Ectodermal cell (in vitro differentiated cells): ENCODE measurements around the gene OBP2B.
"Not testable (repeated sequence)": the region's sequence is repeated elsewhere in the genome, so short reads cannot be mapped to it uniquely, and the experiment has no call there.

Experiments used
- H3K27ac ChIP-seq: 2 replicates; pipeline ENCODE4 v1.7.0; 2013; ENCODE audit warnings: mild to moderate bottlenecking, low read depth, low read length; ENCODE audit not compliant: insufficient read depth, poor library complexity, severe bottlenecking
- H3K27me3 ChIP-seq: 2 replicates; pipeline ENCODE4 v1.7.0; 2013; ENCODE audit warnings: mild to moderate bottlenecking, low read length; ENCODE audit not compliant: insufficient read depth, control insufficient read depth, poor library complexity, severe bottlenecking
- H3K36me3 ChIP-seq: one replicate; pipeline ENCODE4 v1.7.0; 2013; ENCODE audit warnings: low read length; ENCODE audit not compliant: control insufficient read depth, insufficient read depth
- H3K4me1 ChIP-seq: one replicate; pipeline ENCODE4 v1.7.0; 2013; ENCODE audit warnings: low read length; ENCODE audit not compliant: control insufficient read depth, insufficient read depth
- H3K4me3 ChIP-seq: 2 replicates; pipeline ENCODE4 v1.7.0; 2013; ENCODE audit warnings: low read depth, low read length, control low read depth; ENCODE audit not compliant: insufficient read depth
- H3K9me3 ChIP-seq: 2 replicates; pipeline ENCODE4 v1.7.0; 2013; ENCODE audit warnings: mild to moderate bottlenecking, low read length, moderate library complexity; ENCODE audit not compliant: control insufficient read depth
- WGBS, 2 experiments: methylation state at CpG; one replicate each; pipeline ENCODE4 v1.1.7; 2013; ENCODE audit warnings: missing lambda C conversion rate in 2 of 2; 5-methylcytosine and 5-hydroxymethylcytosine counted together

The OBP2B gene

DNA sequence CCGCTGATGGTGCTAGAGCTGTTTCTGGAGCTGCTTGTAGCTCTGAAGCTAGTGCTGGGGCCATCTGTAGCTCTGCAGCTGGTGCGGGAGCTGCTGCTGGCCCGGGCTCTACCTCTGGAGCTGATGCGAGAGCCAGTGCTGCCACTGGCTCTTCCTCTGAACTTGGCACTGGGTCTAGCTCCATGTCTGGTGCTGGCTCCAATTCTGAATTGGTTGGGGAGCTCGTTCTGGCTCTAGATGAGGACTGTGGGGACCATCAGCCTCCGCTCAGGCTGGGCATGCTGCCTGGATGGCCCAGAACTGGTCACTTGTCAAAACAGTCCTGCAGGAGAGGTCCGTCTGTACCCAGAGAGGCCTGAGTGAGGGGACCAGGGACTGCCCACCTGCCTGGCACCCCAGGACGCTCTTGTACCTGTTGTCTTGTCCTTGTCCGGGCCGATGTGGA is 21.5 kb downstream of the OBP2B start:
- no peaks in the 10 kb centered on the region for H3K36me3 ChIP-seq
- H3K4me3 ChIP-seq: no peak overlapping the region
- H3K27me3 ChIP-seq: peaks cover 50% of the 10 kb centered on the region
- H3K9me3 ChIP-seq: no peaks in the 10 kb centered on the region
- H3K4me1 ChIP-seq: no peaks in the 10 kb centered on the region
- H3K27ac ChIP-seq: no peak overlapping the region
- WGBS, 2 experiments: 86 to 87% methylated on average over 10 of the region's 10 CpGs

DNA sequence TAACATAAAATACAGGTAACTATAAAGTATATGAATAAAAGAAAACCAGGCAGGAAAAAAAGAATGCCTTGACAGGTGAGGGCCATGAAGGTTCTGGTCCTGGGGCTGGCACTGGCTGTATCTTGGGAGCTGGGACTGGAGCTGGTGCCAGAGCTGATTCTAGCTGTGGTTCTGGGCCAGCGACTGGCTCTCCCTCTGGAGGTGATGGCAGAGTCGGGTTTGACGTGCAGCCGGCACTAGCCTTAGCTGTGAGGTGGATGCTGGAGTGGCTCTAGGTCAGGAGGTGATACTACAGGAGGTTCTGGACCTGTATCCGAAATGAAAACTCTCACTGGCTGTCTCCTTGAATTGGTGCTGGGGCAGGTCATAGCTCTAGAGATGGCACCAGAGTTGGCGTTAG is 22.3 kb downstream of the OBP2B start:
- Histone ChIP-seq H3K27ac (no peak overlapping the region), H3K9me3 (no peaks in the 10 kb centered on the region), H3K36me3 (no peaks in the 10 kb centered on the region), H3K4me1 (no peaks in the 10 kb centered on the region), H3K4me3 (no peak overlapping the region), H3K27me3 (peaks cover 57% of the 10 kb centered on the region)
- WGBS, 2 experiments: 81 to 83% methylated on average over 6 of the region's 6 CpGs

DNA sequence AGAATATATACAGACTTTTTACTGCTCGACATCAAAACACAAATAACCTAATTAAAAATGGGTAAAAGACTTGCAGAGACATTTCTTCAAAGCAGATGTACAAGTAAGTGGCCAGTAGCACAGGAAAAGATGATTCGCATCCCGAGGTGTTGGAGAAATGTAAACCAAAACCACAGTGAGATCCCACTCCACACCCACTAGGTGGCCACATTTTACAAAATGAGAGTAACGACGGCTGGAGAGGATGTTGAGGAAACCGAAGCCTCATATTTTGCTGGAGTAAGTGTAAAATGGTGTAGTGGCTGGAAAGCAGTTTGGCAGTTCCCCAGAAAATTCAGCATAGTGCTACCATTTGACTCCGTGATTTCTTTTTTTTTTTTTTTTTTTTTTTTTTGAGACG is 24.1 kb downstream of the OBP2B start:
- Histone ChIP-seq H3K9me3 (no peaks in the 10 kb centered on the region), H3K36me3 (no peaks in the 10 kb centered on the region), H3K4me1 (no peaks in the 10 kb centered on the region), H3K27me3 (peaks cover 57% of the 10 kb centered on the region), H3K27ac (no peak overlapping the region), H3K4me3 (no peak overlapping the region)
- WGBS, 2 experiments: 46 to 54% methylated on average over 7 of the region's 8 CpGs

DNA sequence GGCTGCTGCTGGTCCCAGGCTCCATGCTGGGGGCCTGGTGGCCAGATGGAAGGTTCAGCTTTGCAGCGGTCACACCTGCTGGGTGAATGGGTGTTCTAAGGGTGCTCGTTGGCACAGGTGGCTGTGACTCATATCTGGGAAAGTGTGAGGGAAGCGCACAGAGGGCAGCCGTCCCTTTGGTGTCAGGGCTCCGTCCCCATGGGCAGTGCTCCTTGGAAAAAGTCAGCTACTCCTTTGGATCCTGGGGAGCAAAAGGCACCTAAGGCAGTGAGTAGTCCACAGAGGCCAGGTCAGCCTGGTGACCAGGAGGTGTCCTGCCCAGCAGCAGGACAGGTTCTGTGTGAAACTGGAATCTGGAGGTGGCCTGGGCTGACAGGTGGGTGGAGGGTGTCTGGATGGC is 26.9 kb downstream of the OBP2B start:
- 79 to 80% methylated on average over 5 of the region's 5 CpGs for whole genome bisulfite sequencing, 2 experiments

DNA sequence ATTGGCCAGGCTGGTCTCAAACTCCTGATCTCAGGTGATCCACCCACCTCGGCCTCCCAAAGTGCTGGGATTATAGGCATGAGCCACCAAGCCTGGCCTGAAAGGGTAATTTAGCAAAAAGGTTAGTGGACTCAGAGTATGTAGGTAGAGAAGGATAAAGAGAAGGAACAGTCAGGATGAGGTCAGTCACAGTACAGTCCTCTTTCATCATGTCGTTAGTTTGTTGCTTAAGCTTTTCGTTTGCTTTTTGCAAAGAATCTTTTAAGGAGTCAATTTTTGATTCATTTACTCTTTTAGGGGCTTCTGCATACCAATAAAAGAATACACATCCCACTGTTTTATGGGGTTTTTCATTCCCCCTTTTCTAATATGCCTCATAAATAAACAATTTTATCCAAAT is 27.5 kb downstream of the OBP2B start:
- no peaks in the 10 kb centered on the region for H3K36me3 ChIP-seq
- no peaks in the 10 kb centered on the region for H3K4me1 ChIP-seq
- no peaks in the 10 kb centered on the region for H3K9me3 ChIP-seq
- WGBS, 2 experiments: 88 to 91% methylated on average over 3 of the region's 3 CpGs
- no peak overlapping the region for H3K27ac ChIP-seq
- H3K4me3 ChIP-seq: no peak overlapping the region
- peaks cover 30% of the 10 kb centered on the region for H3K27me3 ChIP-seq

More for the DNA sequence above, 26.9 kb downstream of the OBP2B start:
- no peaks in the 10 kb centered on the region for H3K36me3 ChIP-seq
- no peaks in the 10 kb centered on the region for H3K4me1 ChIP-seq
- no peak overlapping the region for H3K4me3 ChIP-seq
- peaks cover 36% of the 10 kb centered on the region for H3K27me3 ChIP-seq
- H3K27ac ChIP-seq: no peak overlapping the region
- no peaks in the 10 kb centered on the region for H3K9me3 ChIP-seq

DNA sequence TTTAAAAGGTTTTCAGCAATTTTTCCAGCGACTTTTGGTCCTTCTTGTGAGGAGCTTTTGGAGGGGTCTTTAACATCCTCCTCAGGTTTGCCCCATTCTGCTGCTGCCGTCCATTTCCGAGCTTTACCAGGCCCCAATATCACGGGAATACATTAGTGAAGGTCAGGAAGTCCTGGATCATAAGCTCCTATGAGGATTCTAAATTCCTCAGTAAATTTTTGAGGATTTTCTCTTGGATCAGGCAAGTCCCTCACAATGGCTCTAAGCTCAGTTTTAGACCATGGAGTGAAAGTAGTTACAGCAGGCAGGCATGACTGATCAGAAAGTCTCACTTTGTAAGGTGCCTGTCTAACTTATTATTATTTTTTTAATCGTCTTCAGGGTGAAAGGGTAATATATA is 28.1 kb downstream of the OBP2B start:
- Histone ChIP-seq H3K9me3 (no peaks in the 10 kb centered on the region), H3K4me3 (no peak overlapping the region), H3K27ac (no peak overlapping the region), H3K4me1 (no peaks in the 10 kb centered on the region), H3K27me3 (peaks cover 33% of the 10 kb centered on the region), H3K36me3 (no peaks in the 10 kb centered on the region)
- WGBS, 2 experiments: 83 to 93% methylated on average over 4 to 5 of the region's 5 CpGs

DNA sequence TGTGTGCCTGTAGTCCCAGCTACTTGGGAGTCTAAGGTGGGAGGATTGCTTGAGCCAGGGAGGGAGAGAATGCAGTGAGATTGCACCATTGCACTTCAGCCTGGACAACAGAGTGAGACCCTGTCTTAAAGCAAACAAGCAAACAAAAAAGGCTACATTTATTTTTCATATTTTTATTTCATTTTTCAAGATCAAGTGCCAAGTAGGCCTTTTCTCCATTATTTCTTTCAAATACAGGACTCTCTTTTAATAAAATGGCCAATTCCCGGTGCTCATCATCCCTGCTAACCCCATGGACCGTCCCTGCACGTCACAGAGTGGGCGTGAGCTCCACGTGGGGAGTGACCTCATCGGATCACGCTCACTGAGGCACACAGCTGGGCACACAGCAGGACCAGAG is 36.0 kb downstream of the OBP2B start:
- Histone ChIP-seq H3K27me3 (peaks cover 10% of the 10 kb centered on the region), H3K4me1 (no peaks in the 10 kb centered on the region), H3K4me3 (no peak overlapping the region), H3K36me3 (no peaks in the 10 kb centered on the region), H3K27ac (no peak overlapping the region), H3K9me3 (no peaks in the 10 kb centered on the region)
- 82 to 89% methylated on average over 7 of the region's 7 CpGs for WGBS, 2 experiments

DNA sequence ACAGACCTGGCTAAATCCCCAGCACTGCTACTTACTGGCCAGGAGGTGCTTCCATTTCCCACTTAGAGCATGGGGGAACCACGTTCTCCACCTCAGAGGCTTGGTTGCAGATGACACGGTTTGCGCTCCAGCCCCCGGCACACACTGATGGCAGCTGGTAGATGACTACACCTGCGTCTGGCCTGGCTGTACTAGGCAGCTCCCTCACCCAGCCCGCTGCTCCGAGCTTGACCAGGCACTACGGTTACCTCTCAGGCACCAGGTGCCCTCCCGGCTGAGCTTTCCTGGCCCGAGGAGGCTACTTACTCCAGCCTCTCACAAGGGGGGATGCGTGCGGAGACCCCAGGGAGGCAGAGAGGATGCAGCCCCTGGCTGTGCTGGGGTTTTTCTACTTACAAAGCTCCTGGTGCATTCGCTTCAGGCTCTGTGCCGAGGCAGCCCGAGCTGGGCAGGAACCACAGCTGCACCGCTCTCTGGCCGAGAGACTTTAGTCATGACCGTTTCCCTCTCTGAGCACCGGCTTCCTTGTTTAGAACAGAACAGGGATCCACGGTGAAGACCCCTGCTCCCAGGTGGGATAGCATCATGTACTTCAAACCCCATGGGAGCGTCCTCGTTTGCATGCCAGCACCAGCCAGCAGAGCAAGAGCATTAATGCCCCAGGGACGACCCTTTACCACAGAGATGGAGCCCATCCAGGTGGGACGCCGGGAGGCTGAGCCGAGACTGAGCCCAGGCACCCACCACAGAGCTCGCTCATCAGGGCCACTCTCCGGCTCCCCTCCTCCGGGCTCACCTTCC is 37.7 kb downstream of the OBP2B start:
- 88 to 89% methylated on average over 29 of the region's 29 CpGs for WGBS, 2 experiments
- Histone ChIP-seq H3K36me3 (no peaks in the 10 kb centered on the region), H3K4me3 (no peak overlapping the region), H3K9me3 (no peaks in the 10 kb centered on the region), H3K27me3 (peaks cover 10% of the 10 kb centered on the region), H3K27ac (no peak overlapping the region), H3K4me1 (no peaks in the 10 kb centered on the region)

DNA sequence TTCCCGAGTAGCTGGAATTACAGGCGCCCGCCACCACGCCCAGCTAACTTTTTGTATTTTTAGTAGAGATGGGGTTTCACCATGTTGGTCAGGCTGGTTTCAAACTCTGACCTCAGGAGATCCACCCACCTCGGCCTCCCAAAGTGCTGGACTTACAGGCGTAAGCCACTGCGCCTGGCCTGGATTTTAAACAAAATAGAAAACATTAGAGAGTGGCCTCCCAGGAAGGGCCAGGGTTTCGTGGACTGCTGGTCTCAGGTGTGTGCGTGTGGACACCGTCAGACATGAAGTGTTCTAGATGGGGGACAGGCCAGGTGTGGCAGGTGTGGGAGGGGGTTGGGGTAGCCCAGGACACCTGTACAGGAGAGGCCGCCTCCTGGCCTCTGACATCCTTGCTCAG is 38.3 kb downstream of the OBP2B start:
- Histone ChIP-seq H3K27me3 (peaks cover 6% of the 10 kb centered on the region), H3K36me3 (no peaks in the 10 kb centered on the region), H3K4me1 (no peaks in the 10 kb centered on the region), H3K4me3 (no peak overlapping the region), H3K27ac (no peak overlapping the region), H3K9me3 (no peaks in the 10 kb centered on the region)
- 94% methylated on average over 11 of the region's 11 CpGs for WGBS, 2 experiments

DNA sequence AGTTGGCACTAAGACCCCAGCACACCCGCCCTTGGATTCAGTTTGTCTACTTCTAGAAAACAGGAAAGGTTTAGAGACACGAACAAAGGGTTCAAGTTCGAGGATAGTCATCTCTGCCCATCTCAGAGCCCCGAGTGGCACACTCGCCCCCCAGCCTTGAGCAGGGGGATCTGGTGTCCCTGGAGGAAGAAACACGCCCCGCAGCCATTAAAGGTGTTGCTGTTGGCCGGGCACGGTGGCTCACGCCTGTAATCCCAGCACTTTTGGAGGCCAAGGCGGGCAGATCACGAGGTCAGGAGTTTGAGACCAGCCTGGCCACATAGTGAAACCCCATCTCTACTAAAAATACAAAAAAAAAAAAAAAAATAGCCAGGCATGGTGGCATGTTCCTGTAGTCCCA is 39.4 kb downstream of the OBP2B start:
- H3K36me3 ChIP-seq, H3K4me3 ChIP-seq, H3K27ac ChIP-seq, H3K9me3 ChIP-seq, H3K27me3 ChIP-seq, H3K4me1 ChIP-seq: not testable (repeated sequence)
- 94% methylated on average over 12 of the region's 12 CpGs for WGBS, 2 experiments
